Neural crest cell (in vitro differentiated cells): ENCODE measurements around the gene ZNF729. TPM values are rescaled to one million over a fixed set of nuclear protein-coding genes. Genes with fewer than 3 reads are reported as not detected.

Source experiments
- DNase-seq: peaks from one replicate; pipeline ENCODE4 v3.0.0; 2021; ENCODE audit warnings: low read depth, mixed read lengths, low spot score
- H3K27ac Mint-ChIP-seq: one replicate; pipeline ENCODE4 v1.8.0; 2021; ENCODE audit warnings: mild to moderate bottlenecking, mixed read lengths; ENCODE audit not compliant: unreplicated experiment
- H3K27me3 Mint-ChIP-seq: 2 replicates; pipeline ENCODE4 v1.8.0; 2021; ENCODE audit warnings: low read depth, mild to moderate bottlenecking, mixed read lengths
- H3K36me3 Mint-ChIP-seq: 2 replicates; pipeline ENCODE4 v1.8.0; 2021; ENCODE audit warnings: low read depth, mild to moderate bottlenecking, mixed read lengths
- H3K4me1 Mint-ChIP-seq: 2 replicates; pipeline ENCODE4 v1.8.0; 2021; ENCODE audit warnings: mixed read lengths
- H3K4me3 Mint-ChIP-seq: one replicate; pipeline ENCODE4 v1.8.0; 2021; ENCODE audit warnings: mild to moderate bottlenecking, mixed read lengths
- H3K9me3 Mint-ChIP-seq: 2 replicates; pipeline ENCODE4 v1.8.0; 2021; ENCODE audit warnings: mixed read lengths
- CTCF ChIP-seq: fragments of 200-600 bp; sonication (generic); conservative IDR thresholded peaks from 2 replicates; pipeline ENCODE4 v1.5.0; 2021; ENCODE audit warnings: antibody characterized with exemption, mild to moderate bottlenecking
- total RNA-seq: library from RNA; stranded (reverse); gene quantifications from 2 replicates; pipeline ENCODE4 v1.2.1, GENCODE V29; 2021

The ZNF729 gene
- total RNA-seq, 1 donor from 2014 or later: not detected

GRCh38 chr19:22332924-22333323 is 46.7 kb downstream of the ZNF729 start:
- DNase-seq: no peak
- peaks cover 21% of the 10 kb centered on the region for H3K36me3 Mint-ChIP-seq
- H3K4me1 Mint-ChIP-seq: no peaks in the 10 kb centered on the region
- H3K4me3 Mint-ChIP-seq: no peak overlapping the region
- no peaks in the 10 kb centered on the region for H3K27me3 Mint-ChIP-seq
- no peak for TF ChIP-seq CTCF
- no peak overlapping the region for H3K27ac Mint-ChIP-seq
- peaks cover 41% of the 10 kb centered on the region for H3K9me3 Mint-ChIP-seq

GRCh38 chr19:22335716-22336115 is 49.5 kb downstream of the ZNF729 start:
- TF ChIP-seq CTCF: no peak
- Mint-ChIP-seq H3K9me3 (peaks cover 36% of the 10 kb centered on the region), H3K27me3 (no peaks in the 10 kb centered on the region), H3K4me3 (no peak overlapping the region), H3K4me1 (no peaks in the 10 kb centered on the region), H3K27ac (no peak overlapping the region), H3K36me3 (peaks cover 17% of the 10 kb centered on the region)
- DNase-seq: no peak

- H3K27me3 Mint-ChIP-seq: no peaks in the 10 kb centered on the region
- peaks cover 2% of the 10 kb centered on the region for H3K36me3 Mint-ChIP-seq
- H3K27ac Mint-ChIP-seq: no peak overlapping the region
- H3K4me1 Mint-ChIP-seq: no peaks in the 10 kb centered on the region
- peaks cover 16% of the 10 kb centered on the region for H3K9me3 Mint-ChIP-seq
- no peak overlapping the region for H3K4me3 Mint-ChIP-seq
- no peak for DNase-seq
- TF ChIP-seq CTCF: no peak
Measured at GRCh38 chr19:22354665-22355064, 68.4 kb downstream of the ZNF729 start.

Other genes starting within 250 kb of the ZNF729 start
- gene ZNF257, start 234.0 kb upstream of the ZNF729 start, total RNA-seq: not detected in 2 replicates
- gene ZNF676, start 89.5 kb upstream of the ZNF729 start, total RNA-seq: not detected in 2 replicates
- gene ZNF98, start 135.9 kb downstream of the ZNF729 start, total RNA-seq: not detected in 2 replicates